C1 segment of cervical spinal cord (tissue), 14 donors: ENCODE results near the gene ABCA3.

Source experiments
- DNase-seq, 14 donors: peaks; one replicate each; lab custom pipeline; 2025; lab: John Stamatoyannopoulos, UW

ABCA3 gene

GRCh38 chr16:2357331-2357730, 16.8 kb upstream of the ABCA3 start:
- no peak for DNase-seq

- DNase-seq, result no peak
These were observed 10.0 kb upstream of the ABCA3 start for GRCh38 chr16:2350500-2350899.

- no peak for DNase-seq
These were observed 2.7 kb upstream of the ABCA3 start for GRCh38 chr16:2343211-2343610.

- DNase-seq, result peak in 2 of 14 donors; percentile 10 to 23
These were observed 1.2 kb upstream of the ABCA3 start for GRCh38 chr16:2341456-2342447.

- DNase-seq, result peak in 12 of 14 donors; percentile 16 to 80 (median 58)
These were observed 725 bp downstream of the ABCA3 start for GRCh38 chr16:2339521-2340484.

GRCh38 chr16:2337431-2338296, 2.9 kb downstream of the ABCA3 start:
- DNase-seq, result peak in 1 of 14 donors; percentile 10

GRCh38 chr16:2335286-2335895, 5.1 kb downstream of the ABCA3 start:
- no peak for DNase-seq

- peak in 1 of 14 donors; percentile 39 for DNase-seq
These were observed 6.7 kb downstream of the ABCA3 start for GRCh38 chr16:2333772-2334379.

- no peak for DNase-seq
These were observed 7.3 kb downstream of the ABCA3 start for GRCh38 chr16:2333231-2333630.

GRCh38 chr16:2331931-2332267, 8.6 kb downstream of the ABCA3 start:
- DNase-seq, result peak in 1 of 14 donors; percentile 14

GRCh38 chr16:2331199-2331930, 9.2 kb downstream of the ABCA3 start:
- no peak for DNase-seq

- no peak for DNase-seq
These were observed 11.0 kb downstream of the ABCA3 start for GRCh38 chr16:2329532-2329931.

GRCh38 chr16:2328428-2328827, 12.1 kb downstream of the ABCA3 start:
- DNase-seq, result no peak

GRCh38 chr16:2326191-2326590, 14.3 kb downstream of the ABCA3 start:
- DNase-seq, result no peak

- no peak for DNase-seq
These were observed 14.7 kb downstream of the ABCA3 start for GRCh38 chr16:2325791-2326190.

- DNase-seq, result no peak
These were observed 15.3 kb downstream of the ABCA3 start for GRCh38 chr16:2325181-2325580.

GRCh38 chr16:2324296-2324859, 16.1 kb downstream of the ABCA3 start:
- no peak for DNase-seq

GRCh38 chr16:2323701-2324100, 16.8 kb downstream of the ABCA3 start:
- no peak for DNase-seq

GRCh38 chr16:2319606-2320005, 20.9 kb downstream of the ABCA3 start:
- DNase-seq, result no peak
